Measurements from ENCODE around the gene SULT1C4. TPM values are rescaled to one million over a fixed set of nuclear protein-coding genes. Genes with fewer than 3 reads are reported as not detected.

The SULT1C4 gene
- total RNA-seq, 2 experiments from 2014 or later = not detected

DNA sequence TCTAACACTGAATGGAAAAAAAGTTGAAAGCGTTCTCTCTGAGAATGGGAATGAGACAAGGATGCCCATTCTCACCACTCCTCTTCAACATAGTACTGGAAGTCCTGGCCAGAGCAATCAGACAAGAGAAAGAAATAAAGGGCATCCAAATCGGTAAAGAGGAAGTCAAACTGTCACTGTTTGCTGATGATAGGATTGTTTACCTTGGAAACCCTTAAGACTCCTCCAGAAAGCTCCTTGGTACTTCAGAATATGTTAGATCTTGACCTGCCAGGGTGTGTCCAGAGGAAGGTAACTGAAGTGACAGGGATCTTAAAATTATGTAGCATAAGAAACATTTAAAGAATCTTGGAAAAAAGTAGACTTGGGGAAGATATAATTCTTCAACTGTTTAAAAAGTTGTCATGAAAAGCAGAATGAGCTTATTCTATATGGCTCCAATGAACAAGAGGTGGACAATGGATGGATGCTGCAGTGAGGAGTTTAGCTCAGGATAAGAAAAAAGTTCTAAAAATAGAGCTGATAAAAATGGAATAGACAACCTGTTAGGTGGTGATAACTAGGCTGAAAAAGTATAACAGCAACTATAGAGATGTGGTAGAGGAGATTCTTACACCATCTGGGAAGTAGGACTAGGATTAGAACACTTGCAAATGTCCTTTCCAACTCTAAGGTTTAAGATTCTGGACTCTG, 16.8 kb upstream of the SULT1C4 start:
- TF ChIP-seq EZH2phosphoT487 (IDR thresholded peaks at IDR 0.05; ENCODE audit: borderline replicate concordance, low read depth, low read length) = no peak
- TF ChIP-seq, protein P1, sequence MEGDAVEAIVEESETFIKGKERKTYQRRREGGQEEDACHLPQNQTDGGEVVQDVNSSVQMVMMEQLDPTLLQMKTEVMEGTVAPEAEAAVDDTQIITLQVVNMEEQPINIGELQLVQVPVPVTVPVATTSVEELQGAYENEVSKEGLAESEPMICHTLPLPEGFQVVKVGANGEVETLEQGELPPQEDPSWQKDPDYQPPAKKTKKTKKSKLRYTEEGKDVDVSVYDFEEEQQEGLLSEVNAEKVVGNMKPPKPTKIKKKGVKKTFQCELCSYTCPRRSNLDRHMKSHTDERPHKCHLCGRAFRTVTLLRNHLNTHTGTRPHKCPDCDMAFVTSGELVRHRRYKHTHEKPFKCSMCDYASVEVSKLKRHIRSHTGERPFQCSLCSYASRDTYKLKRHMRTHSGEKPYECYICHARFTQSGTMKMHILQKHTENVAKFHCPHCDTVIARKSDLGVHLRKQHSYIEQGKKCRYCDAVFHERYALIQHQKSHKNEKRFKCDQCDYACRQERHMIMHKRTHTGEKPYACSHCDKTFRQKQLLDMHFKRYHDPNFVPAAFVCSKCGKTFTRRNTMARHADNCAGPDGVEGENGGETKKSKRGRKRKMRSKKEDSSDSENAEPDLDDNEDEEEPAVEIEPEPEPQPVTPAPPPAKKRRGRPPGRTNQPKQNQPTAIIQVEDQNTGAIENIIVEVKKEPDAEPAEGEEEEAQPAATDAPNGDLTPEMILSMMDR (conservative IDR thresholded peaks at IDR 0.05; ENCODE audit: low read length) = no peak
- intact Hi-C loops (cut with micrococcal nuclease; ENCODE audit: unreplicated experiment) = no loop called here
- no peaks in the 10 kb centered on the region for H3K9me3 ChIP-seq (ENCODE audit: low read length)
- H3K79me2 ChIP-seq (ENCODE audit: insufficient read depth, low read depth, low read length) = no peaks in the 10 kb centered on the region
- H3K27ac ChIP-seq (ENCODE audit: low read depth, low read length, poor library complexity, severe bottlenecking) = no peak overlapping the region
- no peaks in the 10 kb centered on the region for H3K4me1 ChIP-seq (ENCODE audit: insufficient read depth, low read length, poor library complexity, severe bottlenecking)
- H3K4me3 ChIP-seq (ENCODE audit: low read depth, low read length, poor library complexity, severe bottlenecking) = no peak overlapping the region
- BruUV-seq (replicated peaks) = no TSS peak
- no peaks in the 10 kb centered on the region for H3K9me2 ChIP-seq (ENCODE audit: insufficient read depth, low read length)
- ChIA-PET CTCF (ENCODE audit: unreplicated experiment) (no interaction called here), POLR2A (interaction anchor here (1.0 kb wide), 1 partner anchor 226 kb away, joined by 3 read pairs; no protein-coding TSS in a partner anchor)
- no peak for DNase-seq (ENCODE audit: low spot score)
- no peaks in the 10 kb centered on the region for H4K20me1 ChIP-seq (ENCODE audit: insufficient read depth, low read length)
- H3K4me2 ChIP-seq (ENCODE audit: low read length) = no peak overlapping the region
- no peak overlapping the region for H2AFZ ChIP-seq (ENCODE audit: low read length)
- H3K36me3 ChIP-seq (ENCODE audit: insufficient read depth, low read length) = no peaks in the 10 kb centered on the region

DNA sequence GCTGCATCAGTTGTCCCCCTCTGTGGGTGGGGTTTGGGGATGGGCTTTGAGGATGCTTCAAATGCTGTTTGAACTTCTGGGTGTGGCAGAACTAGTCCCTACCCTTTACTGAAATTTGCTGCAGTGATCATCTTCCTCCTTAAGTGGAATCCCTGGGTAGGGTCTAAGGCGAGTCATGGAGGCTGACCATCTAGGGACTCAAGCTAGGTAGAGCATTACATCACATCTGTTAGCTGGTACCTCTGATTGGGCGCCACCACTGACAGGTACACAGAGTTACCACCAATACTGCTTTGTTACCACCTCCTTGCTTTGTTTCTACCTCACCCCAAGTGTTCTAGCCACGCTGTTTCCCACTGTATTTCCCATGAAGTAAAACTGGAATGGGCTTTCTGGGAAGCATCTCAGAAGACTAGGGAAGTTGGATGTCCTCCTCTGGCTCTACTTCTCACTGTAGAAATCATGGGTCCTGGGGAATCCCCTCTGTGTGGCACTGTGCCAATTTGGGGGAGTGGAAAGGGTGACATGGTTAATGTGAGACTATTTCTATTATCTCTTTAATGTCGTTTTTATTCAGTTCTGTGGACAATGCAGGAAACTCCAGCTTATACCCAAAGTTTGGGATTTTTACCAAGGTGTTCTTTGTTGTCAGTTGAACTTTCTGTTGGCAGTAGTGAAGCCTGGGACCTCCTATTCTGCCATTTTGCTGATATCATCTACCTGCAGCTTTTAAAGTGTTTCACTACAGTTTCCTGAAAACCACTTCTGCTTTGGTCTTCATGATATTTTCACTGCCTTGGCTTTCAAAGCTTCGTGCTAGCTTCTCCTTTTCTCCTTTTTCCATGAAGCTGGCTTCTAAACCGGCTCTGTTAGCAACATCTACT, 14.5 kb upstream of the SULT1C4 start:
- no peak overlapping the region for H3K27ac ChIP-seq (ENCODE audit: low read depth, low read length, poor library complexity, severe bottlenecking)
- CTCF ChIA-PET (ENCODE audit: unreplicated experiment) = no interaction called here
- H3K9me3 ChIP-seq (ENCODE audit: low read length) = no peaks in the 10 kb centered on the region
- H3K36me3 ChIP-seq (ENCODE audit: insufficient read depth, low read length) = no peaks in the 10 kb centered on the region
- H3K4me3 ChIP-seq (ENCODE audit: low read depth, low read length, poor library complexity, severe bottlenecking) = no peak overlapping the region
- no peaks in the 10 kb centered on the region for H3K4me1 ChIP-seq (ENCODE audit: insufficient read depth, low read length, poor library complexity, severe bottlenecking)
- POLR2A ChIA-PET = interaction anchor here (0.6 to 1.3 kb wide), 4 partner anchors 9 to 1400 kb away, joined by 3 to 5 read pairs (median 4); no protein-coding TSS in a partner anchor
- H3K9me2 ChIP-seq (ENCODE audit: insufficient read depth, low read length) = no peaks in the 10 kb centered on the region
- BruUV-seq (replicated peaks) = no TSS peak
- no peak overlapping the region for H3K4me2 ChIP-seq (ENCODE audit: low read length)
- H4K20me1 ChIP-seq (ENCODE audit: insufficient read depth, low read length) = no peaks in the 10 kb centered on the region
- intact Hi-C loops (cut with micrococcal nuclease; ENCODE audit: unreplicated experiment) = no loop called here
- DNase-seq (ENCODE audit: low spot score) = no peak
- no peak overlapping the region for H2AFZ ChIP-seq (ENCODE audit: low read length)
- no peaks in the 10 kb centered on the region for H3K79me2 ChIP-seq (ENCODE audit: insufficient read depth, low read depth, low read length)
- TF ChIP-seq, protein P1 (conservative IDR thresholded peaks at IDR 0.05; ENCODE audit: low read length) = no peak
- TF ChIP-seq EZH2phosphoT487 (IDR thresholded peaks at IDR 0.05; ENCODE audit: borderline replicate concordance, low read depth, low read length) = no peak
